ENCODE results near the gene UMODL1.

Gene UMODL1

DNA sequence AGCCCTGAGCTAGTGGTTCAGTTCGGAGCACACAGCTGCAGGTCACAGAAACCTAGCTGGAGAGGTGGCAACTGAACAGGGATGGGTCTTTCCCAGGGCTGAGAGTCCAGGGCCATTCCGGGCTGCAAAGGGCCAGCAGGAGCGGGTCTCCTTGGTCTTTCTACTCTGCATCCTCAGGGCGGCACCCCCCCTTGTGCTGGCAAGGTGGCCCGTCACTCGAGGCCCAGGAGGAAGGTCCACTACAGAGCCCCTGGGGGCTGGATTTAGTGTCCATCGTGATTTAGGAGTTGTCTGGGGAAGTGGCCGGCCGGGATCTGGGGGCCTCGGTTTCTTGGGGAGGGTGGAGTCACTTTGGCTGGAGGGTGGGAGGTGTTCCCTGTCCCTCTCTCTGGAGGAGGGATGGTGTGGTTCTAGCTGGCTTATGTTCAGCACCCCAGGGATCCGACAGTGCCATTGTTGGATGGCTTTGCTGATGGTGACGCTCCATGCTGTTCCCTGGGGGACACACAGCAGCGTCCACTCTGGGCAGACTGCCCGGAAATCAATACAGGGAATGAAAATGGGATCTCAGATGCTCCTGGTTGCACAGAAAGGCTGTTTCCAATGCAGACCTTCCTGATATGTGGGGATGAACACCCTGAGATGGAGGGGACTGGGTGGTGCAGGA lies 64.4 kb downstream of the UMODL1 start:
- no peak for DNase-seq

DNA sequence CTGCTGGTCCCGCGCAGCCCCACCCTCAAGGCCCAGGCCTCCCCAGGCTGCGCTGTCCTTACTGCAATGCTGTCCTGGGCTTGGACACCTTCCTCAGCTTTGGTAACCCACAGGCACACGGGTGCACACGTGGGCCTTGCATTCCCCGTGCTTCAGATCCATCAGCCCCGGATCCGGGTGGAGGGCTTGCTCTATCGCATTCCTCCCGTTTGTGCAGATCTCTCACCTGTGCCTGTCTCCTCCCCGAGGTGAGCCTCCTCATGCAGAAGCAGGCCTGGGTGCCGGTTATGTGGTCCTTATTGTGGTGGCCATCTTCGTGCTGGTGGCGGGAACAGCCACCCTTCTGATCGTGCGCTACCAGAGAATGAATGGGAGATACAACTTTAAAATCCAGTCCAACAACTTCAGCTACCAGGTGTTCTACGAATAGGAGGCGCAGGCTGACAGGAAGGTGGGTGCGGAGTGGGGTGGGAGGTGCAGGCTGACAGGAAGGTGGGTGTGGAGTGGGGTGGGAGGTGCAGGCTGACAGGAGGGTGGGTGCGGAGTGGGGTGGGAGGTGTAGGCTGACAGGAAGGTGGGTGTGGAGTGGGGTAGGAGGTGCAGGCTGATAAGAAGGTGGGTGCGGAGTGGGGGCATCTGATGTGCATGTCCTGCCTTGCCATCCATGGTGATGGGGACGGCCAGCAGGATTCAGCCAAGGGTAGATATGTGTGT lies 66.2 kb downstream of the UMODL1 start:
- DNase-seq: no peak

- DNase-seq: no peak
Observed at GRCh38 chr21:42140196-42140934, 69.2 kb downstream of the UMODL1 start.

DNA sequence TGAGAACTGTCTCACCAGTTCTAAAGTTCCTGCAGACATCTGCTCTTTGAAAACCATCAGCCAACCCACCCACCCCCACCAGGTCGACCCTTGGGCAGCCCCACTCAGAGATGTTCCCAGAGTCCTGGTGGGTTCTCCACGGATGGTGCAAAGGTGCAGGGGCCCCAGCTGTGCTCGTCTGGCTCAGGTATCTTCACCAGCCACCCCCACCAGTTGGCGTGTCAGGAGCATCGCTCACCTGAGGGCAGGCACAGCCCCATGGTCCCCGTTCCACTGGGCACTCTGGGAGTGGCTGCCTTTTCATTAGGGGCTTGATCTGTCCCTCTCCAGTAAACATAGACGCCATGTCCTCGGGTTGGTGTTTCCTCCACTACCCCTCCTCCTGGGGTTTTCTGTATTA lies 70.5 kb downstream of the UMODL1 start:
- DNase-seq: no peak

DNA sequence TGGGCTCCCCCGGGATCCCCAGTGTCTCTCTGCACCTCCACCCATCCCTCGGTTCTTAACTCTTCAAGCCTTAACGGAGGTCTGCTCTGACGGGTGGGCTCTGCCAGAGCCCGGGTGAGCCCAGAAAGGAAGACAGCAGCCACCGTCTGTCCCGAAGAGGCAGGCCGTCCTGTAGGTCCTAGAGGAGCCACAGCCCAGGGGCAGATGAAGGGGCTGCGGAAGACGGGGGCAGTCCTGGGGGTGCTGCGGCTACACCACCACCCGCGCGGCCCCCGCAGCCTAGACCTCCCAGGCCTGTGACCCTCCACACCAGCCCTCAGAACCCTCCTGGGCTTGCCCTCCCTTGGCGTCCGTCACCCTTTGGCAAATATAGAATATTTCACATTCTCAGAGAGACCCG lies 71.0 kb downstream of the UMODL1 start:
- DNase-seq: no peak

GRCh38 chr21:42142627-42143026 lies 71.5 kb downstream of the UMODL1 start:
- no peak for DNase-seq

- DNase-seq: no peak
Observed at GRCh38 chr21:42143111-42143510, 72.0 kb downstream of the UMODL1 start.

DNA sequence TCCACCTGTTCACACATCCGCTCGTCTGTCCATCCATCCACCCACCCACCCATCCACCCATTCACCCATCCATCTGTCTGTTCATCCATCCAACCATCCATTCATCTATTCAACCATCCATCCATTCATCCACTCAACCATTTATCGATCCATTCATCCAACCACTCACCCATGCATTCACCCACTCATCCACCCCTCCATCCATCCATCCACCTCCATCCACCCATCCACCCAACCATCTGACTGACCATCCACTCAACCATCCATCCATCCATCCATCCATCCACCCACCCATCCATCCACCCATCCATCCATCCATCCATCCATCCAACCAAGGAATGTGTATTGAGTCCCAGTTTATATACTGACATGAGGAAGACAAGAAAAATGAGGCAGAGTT lies 73.1 kb downstream of the UMODL1 start:
- DNase-seq: no peak

DNA sequence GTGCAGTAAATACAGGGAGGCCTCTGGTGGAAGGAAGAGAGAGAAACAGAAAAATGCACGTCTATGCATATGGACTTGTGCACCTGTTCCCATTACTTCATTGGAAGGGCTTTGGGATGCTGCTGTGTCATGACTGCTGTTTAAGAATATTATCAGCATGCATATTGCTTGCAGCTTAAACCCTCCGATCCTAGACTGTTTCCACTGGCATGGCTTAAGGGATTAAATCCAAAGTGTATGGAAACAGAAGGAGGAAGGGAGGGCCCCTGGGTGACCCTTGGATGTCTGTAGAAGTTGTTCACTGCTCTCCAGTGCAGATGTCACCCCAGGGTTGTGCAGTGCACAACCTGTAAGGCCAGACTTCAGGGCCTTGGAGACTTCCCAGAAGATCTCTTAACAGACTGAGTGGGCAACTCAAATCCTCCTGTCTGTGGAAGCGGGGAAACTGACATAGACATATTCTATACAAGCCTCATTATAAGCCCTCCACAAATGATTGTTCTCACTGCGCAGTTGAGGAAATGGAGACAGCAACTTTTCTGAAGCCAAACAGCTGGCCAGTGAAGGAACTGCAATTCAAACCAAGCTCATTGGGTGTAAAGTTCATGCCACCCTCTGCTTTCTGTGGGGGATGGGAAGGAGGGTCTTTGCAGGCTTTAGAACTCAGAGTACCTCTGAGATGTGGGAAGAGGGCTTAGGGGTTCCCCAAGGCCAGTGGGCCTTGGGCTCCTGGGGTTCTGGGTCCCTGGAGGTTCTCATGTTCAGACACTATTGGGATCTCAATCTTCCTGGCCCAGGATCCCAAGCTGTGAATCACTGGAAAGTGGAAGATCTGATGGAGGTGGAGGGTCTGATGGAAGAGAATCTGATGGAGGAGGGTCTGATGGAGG lies 73.8 kb downstream of the UMODL1 start:
- no peak for DNase-seq

DNA sequence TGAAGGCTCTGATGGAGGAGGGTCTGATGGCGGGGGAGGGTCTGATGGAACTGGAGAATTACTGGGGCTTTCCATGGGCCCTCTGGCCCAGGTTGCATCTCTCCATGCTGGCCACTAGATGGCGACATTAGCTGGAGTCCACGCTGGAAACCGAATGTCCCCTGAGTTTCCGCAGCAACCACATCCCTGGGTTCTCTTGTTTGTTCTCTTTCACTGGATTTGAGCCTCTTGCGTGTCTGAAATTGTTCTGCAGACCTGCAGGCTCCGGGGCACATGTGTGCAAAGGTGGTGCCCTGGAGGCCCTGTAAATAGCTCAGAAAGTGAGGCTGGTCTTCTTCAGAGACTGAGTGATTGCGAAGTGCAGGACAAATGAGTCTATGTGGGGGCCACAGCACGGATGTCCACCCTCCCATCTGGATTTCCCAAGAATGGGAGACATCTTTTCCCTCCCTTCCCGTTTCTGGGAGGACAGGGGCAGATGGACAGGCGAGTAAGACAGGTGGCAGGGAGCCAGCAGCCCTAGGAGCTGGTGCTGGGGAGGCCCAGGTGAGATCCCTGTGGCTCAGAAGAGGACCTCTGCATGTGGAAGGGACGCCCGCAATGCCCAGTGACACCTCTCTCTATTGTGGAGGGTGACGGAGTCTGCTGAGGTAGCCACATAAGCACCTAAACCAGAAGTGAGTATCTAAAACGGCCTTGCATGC lies 74.6 kb downstream of the UMODL1 start:
- peak; percentile 59 for DNase-seq

GRCh38 chr21:42146273-42146805 lies 75.2 kb downstream of the UMODL1 start:
- DNase-seq: peak; percentile 11

GRCh38 chr21:42146821-42147220 lies 75.7 kb downstream of the UMODL1 start:
- DNase-seq: peak; percentile 10

DNA sequence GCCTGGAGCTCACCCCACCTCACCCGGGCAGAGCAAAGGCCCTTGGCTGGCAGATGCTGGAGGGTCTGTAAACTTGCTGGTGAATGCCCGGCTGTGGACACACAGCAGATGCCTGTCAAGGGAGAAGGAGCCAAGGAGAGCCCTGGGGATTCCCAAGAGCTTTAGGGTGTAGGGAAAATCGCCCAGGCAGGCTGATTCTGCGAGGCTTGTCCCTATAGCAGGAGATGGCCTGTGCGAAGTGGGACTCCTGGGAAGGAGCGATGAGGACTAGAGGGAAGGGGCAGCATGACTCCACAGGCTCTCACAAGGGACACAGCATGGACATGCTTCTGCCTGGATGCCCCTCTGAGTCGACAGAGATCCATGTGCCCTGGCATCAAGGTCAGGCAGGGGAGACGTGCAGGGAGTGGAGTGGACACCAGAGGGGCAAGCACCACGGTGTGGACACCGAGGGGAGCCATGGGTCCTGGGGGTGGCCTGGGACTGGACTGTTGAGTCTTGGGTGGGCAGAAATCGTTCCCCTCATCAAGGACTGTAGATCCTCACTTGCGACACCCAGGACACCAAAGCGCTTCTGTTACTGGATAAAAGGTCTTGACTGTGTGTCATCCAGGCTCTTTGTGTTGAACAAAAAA lies 76.4 kb downstream of the UMODL1 start:
- DNase-seq: no peak

GRCh38 chr21:42148097-42148496 lies 77.0 kb downstream of the UMODL1 start:
- DNase-seq: no peak

- no peak for DNase-seq
Observed at GRCh38 chr21:42148584-42148983, 77.5 kb downstream of the UMODL1 start.

DNA sequence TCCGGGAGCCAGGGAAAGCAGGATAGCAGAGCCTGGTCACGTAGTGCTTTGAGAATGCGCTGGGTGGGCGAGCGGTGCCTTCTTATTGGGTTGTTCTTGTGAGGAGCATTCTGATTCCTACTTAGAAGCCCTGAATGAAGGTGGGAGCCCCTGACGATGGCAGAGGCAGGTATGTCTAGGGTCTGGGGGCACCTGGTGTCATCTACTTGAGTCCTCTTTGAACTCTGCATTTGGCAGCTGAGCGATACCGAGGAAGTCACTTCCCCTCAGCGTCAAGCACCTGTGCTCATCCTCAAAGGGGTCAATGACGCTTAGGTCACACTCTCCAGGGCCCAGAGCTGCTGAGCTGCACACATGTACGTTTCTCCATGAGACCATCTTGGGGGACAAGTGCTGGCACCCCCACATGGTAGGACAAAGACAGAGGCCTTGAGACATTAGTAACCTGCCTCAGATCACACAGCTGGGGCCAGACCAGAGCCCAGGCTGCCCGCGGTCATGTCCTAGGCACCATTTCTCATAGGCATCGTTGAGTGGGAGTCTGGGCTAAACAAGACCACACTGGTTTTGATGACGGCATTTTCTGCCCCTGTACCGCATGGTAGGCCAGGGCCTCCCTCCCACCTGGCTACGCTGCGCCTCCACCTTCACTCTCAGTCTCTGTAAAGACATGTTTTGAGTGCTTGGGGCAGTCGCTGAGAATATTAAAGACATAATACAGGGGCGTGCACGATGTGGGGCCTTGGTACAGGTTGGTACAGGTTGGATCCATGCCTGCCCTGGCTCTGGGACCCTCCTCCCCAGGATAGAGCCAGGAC lies 78.7 kb downstream of the UMODL1 start:
- DNase-seq: no peak

GRCh38 chr21:42150474-42151085 lies 79.5 kb downstream of the UMODL1 start:
- no peak for DNase-seq

DNA sequence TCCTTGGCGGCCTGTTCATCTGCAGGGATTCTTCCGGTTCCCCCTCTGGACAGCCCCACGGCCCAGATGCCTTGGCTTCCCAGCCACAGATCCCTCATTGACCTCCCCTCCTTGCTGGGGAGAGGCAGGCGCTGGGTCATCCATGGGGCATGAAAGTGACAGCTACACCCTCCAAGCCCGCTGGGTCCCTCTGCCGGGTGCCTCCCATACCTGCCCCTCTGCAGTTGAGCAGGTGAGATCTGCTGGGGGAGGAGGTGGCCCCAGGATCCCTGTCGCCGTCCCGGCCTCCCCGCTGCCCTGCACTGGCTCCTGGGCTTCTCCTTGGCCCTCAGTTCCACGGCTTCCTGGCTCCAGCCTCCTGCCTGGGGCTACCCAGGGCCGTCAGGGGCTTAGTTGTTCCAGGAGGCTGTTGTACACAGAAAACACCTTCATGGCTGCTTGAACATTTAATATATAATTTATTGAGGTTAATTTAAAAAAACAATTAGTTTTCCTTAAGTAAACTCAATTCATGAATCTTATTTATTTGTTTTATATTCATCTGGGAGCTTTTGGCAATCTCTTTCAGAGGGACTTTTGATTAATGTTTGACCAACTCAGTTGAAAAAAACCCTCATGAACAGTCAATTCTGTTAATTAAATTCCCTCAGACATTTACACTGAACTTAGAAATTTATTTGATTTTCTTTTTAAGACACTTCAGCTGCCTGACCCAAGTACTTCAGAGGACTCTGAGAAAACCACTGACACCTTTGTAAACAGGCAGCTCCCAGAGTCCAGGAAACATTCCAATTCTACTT lies 80.2 kb downstream of the UMODL1 start:
- DNase-seq: no peak

GRCh38 chr21:42151948-42152220 lies 80.8 kb downstream of the UMODL1 start:
- DNase-seq: no peak
